K562 (cell line): ENCODE results near the gene ASB13. TPM values are rescaled to one million over a fixed set of nuclear protein-coding genes. Genes with fewer than 3 reads are reported as not detected.

Experiments
- ARID2 ChIP-seq: fragments of 450-650 bp; IDR thresholded peaks from 2 replicates; pipeline ENCODE4 v1.6.1; 2017; ENCODE audit warnings: antibody characterized with exemption, mild to moderate bottlenecking
- CHD2 ChIP-seq: IDR thresholded peaks from 2 replicates; pipeline ENCODE4 v1.6.1; 2011; ENCODE audit warnings: low read depth, low read length
- E2F1 ChIP-seq: sonication (generic); formaldehyde crosslinking; IDR thresholded peaks from 2 replicates; pipeline ENCODE4 v1.8.1; 2023; ENCODE audit warnings: mild to moderate bottlenecking, missing genetic modification reagents, moderate library complexity
- FOS ChIP-seq: IDR thresholded peaks from 3 replicates; pipeline ENCODE4 v1.6.1; 2011; ENCODE audit not compliant: insufficient read length; ENCODE audit errors: extremely low read depth
- FOXK1 ChIP-seq: sonication (generic); formaldehyde crosslinking; IDR thresholded peaks from 2 replicates; pipeline ENCODE4 v1.8.0; 2022; ENCODE audit warnings: missing genetic modification reagents, mild to moderate bottlenecking, borderline replicate concordance
- FOXO4 ChIP-seq: fragments of 450-650 bp; formaldehyde crosslinking; IDR thresholded peaks from 2 replicates; pipeline ENCODE4 v1.4.0; 2020; ENCODE audit warnings: mild to moderate bottlenecking, moderate library complexity
- HDAC2 ChIP-seq: fragments of 450-650 bp; IDR thresholded peaks from 2 replicates; pipeline ENCODE4 v1.6.1; 2016; ENCODE audit warnings: mild to moderate bottlenecking
- HSF4 ChIP-seq: fragments of 250-450 bp; sonication (Bioruptor Pico); IDR thresholded peaks from 2 replicates; pipeline ENCODE4 v2.1.2; 2022; ENCODE audit warnings: mild to moderate bottlenecking, moderate library complexity, borderline replicate concordance
- LARP7 ChIP-seq: fragments of 450-650 bp; IDR thresholded peaks from 2 replicates; pipeline ENCODE4 v1.6.1; 2016
- MIER1 ChIP-seq: fragments of 450-650 bp; IDR thresholded peaks from 2 replicates; pipeline ENCODE4 v1.6.1; 2016; ENCODE audit warnings: antibody characterized with exemption, mild to moderate bottlenecking, low read depth
- MLX ChIP-seq, 2 experiments: fragments of 450-650 bp in 1 of 2; sonication (generic) in 1 of 2; formaldehyde crosslinking; conservative IDR thresholded peaks; 2 replicates each; pipeline versions ENCODE4 v1.4.0 to v1.8.1; 2020 to 2022; ENCODE audit warnings: mild to moderate bottlenecking in 1 of 2, missing genetic modification reagents in 1 of 2
- NBN ChIP-seq: fragments of 450-650 bp; IDR thresholded peaks from 2 replicates; pipeline ENCODE4 v1.6.1; 2016; ENCODE audit warnings: low read depth, mild to moderate bottlenecking
- NR2C2 ChIP-seq, 2 experiments: fragments of 200-800 bp in 1 of 2; sonication (Bioruptor generic) in 1 of 2; sonication (generic) in 1 of 2; formaldehyde crosslinking in 1 of 2; IDR thresholded peaks; 2 replicates each; pipeline versions ENCODE4 v1.6.1 to v1.8.0; 2016 to 2022; ENCODE audit warnings: mild to moderate bottlenecking in 1 of 2, missing compliant biosample characterization in 1 of 2, missing genetic modification characterization in 1 of 2, missing genetic modification reagents in 1 of 2
- NUFIP1 ChIP-seq: fragments of 450-650 bp; IDR thresholded peaks from 2 replicates; pipeline ENCODE4 v1.6.1; 2018; ENCODE audit not compliant: partially characterized antibody
- PCBP1 ChIP-seq: fragments of 200-400 bp; formaldehyde crosslinking; IDR thresholded peaks from 2 replicates; pipeline ENCODE4 v1.6.1; 2018; ENCODE audit warnings: mild to moderate bottlenecking, low read depth, low read length; ENCODE audit not compliant: poor library complexity, severe bottlenecking
- PHB2 ChIP-seq: fragments of 450-650 bp; IDR thresholded peaks from 2 replicates; pipeline ENCODE4 v1.6.1; 2017; ENCODE audit warnings: low read depth
- POLR2AphosphoS2 ChIP-seq: IDR thresholded peaks from 2 replicates; pipeline ENCODE4 v1.6.1; 2012; ENCODE audit warnings: low read length, improper control_type of control experiment
- RBM14 ChIP-seq: fragments of 200-400 bp; formaldehyde crosslinking; IDR thresholded peaks from 2 replicates; pipeline ENCODE4 v1.6.1; 2018; ENCODE audit warnings: low read depth, mild to moderate bottlenecking, low read length, moderate library complexity, borderline replicate concordance; ENCODE audit not compliant: insufficient read depth
- THRAP3 ChIP-seq: fragments of 450-650 bp; IDR thresholded peaks from 2 replicates; pipeline ENCODE4 v1.6.1; 2016; ENCODE audit warnings: mild to moderate bottlenecking, inconsistent platforms, borderline replicate concordance
- ZMIZ1 ChIP-seq, 2 experiments: fragments of 150-350 bp in 1 of 2; IDR thresholded peaks; 2 replicates each; pipeline ENCODE4 v1.6.1; 2012 to 2016; ENCODE audit warnings: low read depth in 2 of 2, low read length in 2 of 2, mild to moderate bottlenecking in 1 of 2, moderate library complexity in 1 of 2
- ZNF224 ChIP-seq: sonication (generic); formaldehyde crosslinking; IDR thresholded peaks from 2 replicates; pipeline ENCODE4 v1.8.0; 2022; ENCODE audit warnings: mild to moderate bottlenecking, missing genetic modification reagents
- polyA plus RNA-seq, 8 experiments: library from polyadenylated mRNA; depleted of rRNA in 4 of 8; stranded (reverse) in 5 of 8; unstranded in 3 of 8; fragments of >200 nt; fragmentation: Nextera tagmentation in 2 of 8; fragmentation: Illumina TruSeq in 1 of 8; extraction: Ambion mirVana in 2 of 8; extraction: Trizol in 1 of 8; gene quantifications; 2 replicates each; pipeline versions ENCODE4 v1.2.1 to v1.2.3, GENCODE V29; 2011 to 2014; ENCODE audit warnings: inconsistent platforms in 1 of 8, missing spikeins in 1 of 8
- total RNA-seq, 7 experiments: library from RNA; depleted of rRNA in 6 of 7; stranded (reverse); fragments of >200 nt in 6 of 7; fragmentation: Illumina TruSeq in 2 of 7; extraction: Trizol in 2 of 7; gene quantifications; 2 replicates each; pipeline versions ENCODE4 v1.2.1 to v1.2.3, GENCODE V29; 2011 to 2021; ENCODE audit warnings: low replicate concordance in 1 of 7

ASB13 gene
- total and polyA plus RNA-seq, 9 of the 15 experiments (the other 6 are each of a cell fraction or from before 2014, with no cell fraction given): 5.2 to 28.8 (median 16.9) TPM

- TF ChIP-seq PCBP1 (no peak), CHD2 (peak; percentile 9; the same call in 1 of the 2 replicates), ARID2 (no peak), FOXO4 (CRISPR knock-in tag) (no peak; the same call in 1 of the 2 replicates), NUFIP1 (no peak), FOS (no peak), HSF4 (no peak), FOXK1 (CRISPR knock-in tag) (no peak), MLX (CRISPR knock-in tag; conservative IDR thresholded peaks at IDR 0.05) (no peak), MIER1 (no peak), ZNF224 (CRISPR knock-in tag) (no peak), E2F1 (CRISPR knock-in tag) (no peak; the same call in 1 of the 2 replicates), POLR2AphosphoS2 (no peak), THRAP3 (no peak), PHB2 (no peak), HDAC2 (no peak), NR2C2 (CRISPR knock-in tag; IDR thresholded peaks at IDR 0.05) (0 out of 2 replicates have a peak, but pooled peaks have one; percentile 14), NR2C2 (tag; IDR thresholded peaks at IDR 0.05) (peak; percentile 98), RBM14 (0 out of 2 replicates have a peak, but pooled peaks have one; percentile 32), LARP7 (no peak), ZMIZ1 (IDR thresholded peaks at IDR 0.05; ENCODE audit: low read depth in 2 of 2, low read length in 2 of 2) (no peak), NBN (peak; percentile 76; the same call in 1 of the 2 replicates)
Observed at GRCh38 chr10:5684971-5685763, 18.8 kb upstream of the ASB13 start (continued).
